Fibroblast of the aortic adventitia (primary cell): Measurements from ENCODE around the gene BZW1. TPM values are rescaled to one million over a fixed set of nuclear protein-coding genes. Genes with fewer than 3 reads are reported as not detected.
"Not testable (repeated sequence)": the region's sequence is repeated elsewhere in the genome, so short reads cannot be mapped to it uniquely, and the experiment has no call there.

Source experiments
- DNase-seq: peaks from one replicate; pipeline ENCODE4 v3.0.0-alpha.2; 2010; ENCODE audit warnings: low read depth
- H3K4me3 ChIP-seq: 2 replicates; pipeline ENCODE4 v1.5.1; 2011; ENCODE audit warnings: low read depth, mild to moderate bottlenecking, control low read depth, low read length, moderate library complexity
- CTCF ChIP-seq: IDR thresholded peaks from 2 replicates; pipeline ENCODE4 v1.5.1; 2011; ENCODE audit warnings: mild to moderate bottlenecking, low read length, control low read depth, inconsistent platforms; ENCODE audit not compliant: insufficient read depth
- total RNA-seq: library from RNA; depleted of rRNA; stranded (reverse); fragments of >200 nt; gene quantifications from 2 replicates; pipeline ENCODE4 v1.2.3, GENCODE V29; 2012; ENCODE audit warnings: low replicate concordance

Gene BZW1
- total RNA-seq, 1 donor, result 931 TPM

- H3K4me3 ChIP-seq, result peak overlapping the region; percentile 92
- TF ChIP-seq CTCF, result no peak
- DNase-seq, result no peak
Observed at GRCh38 chr2:200814276-200814815, 2.6 kb downstream of the BZW1 start.

- DNase-seq, result peak; percentile 60
- no peak for TF ChIP-seq CTCF
- no peak overlapping the region for H3K4me3 ChIP-seq
Observed at GRCh38 chr2:200814917-200815316, 3.2 kb downstream of the BZW1 start.

- not testable (repeated sequence) for H3K4me3 ChIP-seq, DNase-seq
Observed at GRCh38 chr2:200818732-200819131, 7.0 kb downstream of the BZW1 start.

- no peak for TF ChIP-seq CTCF
- no peak for DNase-seq
- H3K4me3 ChIP-seq, result no peak overlapping the region
Observed at GRCh38 chr2:200820573-200821234, 9.0 kb downstream of the BZW1 start.

GRCh38 chr2:200821686-200822245 lies 10.1 kb downstream of the BZW1 start:
- no peak for DNase-seq
- H3K4me3 ChIP-seq, result no peak overlapping the region
- TF ChIP-seq CTCF, result no peak

- no peak overlapping the region for H3K4me3 ChIP-seq
- no peak for TF ChIP-seq CTCF
- no peak for DNase-seq
Observed at GRCh38 chr2:200828104-200828503, 16.4 kb downstream of the BZW1 start.

- TF ChIP-seq CTCF, result no peak
- DNase-seq, result no peak
- no peak overlapping the region for H3K4me3 ChIP-seq
Observed at GRCh38 chr2:200828572-200829257, 17.0 kb downstream of the BZW1 start.
